ENCODE measurements around the gene LPGAT1.
A peak's percentile ranks its signal among the peaks of the same experiment; 100 is the strongest.
"Not testable (repeated sequence)": the region's sequence is repeated elsewhere in the genome, so short reads cannot be mapped to it uniquely, and the experiment has no call there.

Gene LPGAT1

GRCh38 chr1:211705467-211706091 is 125.0 kb downstream of the LPGAT1 start:
- DNase-seq (ENCODE audit: low read depth, low spot score), result peak; percentile 61

GRCh38 chr1:211704543-211704942 is 126.0 kb downstream of the LPGAT1 start:
- no peak for DNase-seq (ENCODE audit: low read depth, low spot score)

- DNase-seq (ENCODE audit: low read depth, low spot score), result no peak
Measured at GRCh38 chr1:211703812-211704537, 126.6 kb downstream of the LPGAT1 start.

- DNase-seq (ENCODE audit: low read depth, low spot score), result no peak
Measured at GRCh38 chr1:211701733-211702132, 128.8 kb downstream of the LPGAT1 start.

GRCh38 chr1:211699059-211699458 is 131.5 kb downstream of the LPGAT1 start:
- DNase-seq (ENCODE audit: low read depth, low spot score), result peak; percentile 38

- DNase-seq (ENCODE audit: low read depth, low spot score), result peak; percentile 91
Measured at GRCh38 chr1:211698161-211699026, 132.2 kb downstream of the LPGAT1 start.

GRCh38 chr1:211697356-211697755 is 133.2 kb downstream of the LPGAT1 start:
- DNase-seq (ENCODE audit: low read depth, low spot score), result no peak

- DNase-seq (ENCODE audit: low read depth, low spot score), result peak; percentile 69
Measured at GRCh38 chr1:211695135-211695816, 135.3 kb downstream of the LPGAT1 start.

GRCh38 chr1:211693911-211694310 is 136.7 kb downstream of the LPGAT1 start:
- not testable (repeated sequence) for DNase-seq (ENCODE audit: low read depth, low spot score)
